Measurements from ENCODE around the gene MOK.

Gene MOK

GRCh38 chr14:102223682-102224081, 81.3 kb downstream of the MOK start:
- ATAC-seq (replicated peaks) (no peak), DNase-seq (no peak)
- H3K4me3 Mint-ChIP-seq, result no peak overlapping the region
- peaks cover 28 to 35% of the 10 kb centered on the region in 2 donors for H3K36me3 Mint-ChIP-seq
- H3K27ac Mint-ChIP-seq, result no peak overlapping the region
- H3K4me1 Mint-ChIP-seq, result peaks cover 9 to 18% of the 10 kb centered on the region in 2 donors
- H3K27me3 Mint-ChIP-seq, result no peaks in the 10 kb centered on the region
- no peaks in the 10 kb centered on the region for H3K9me3 Mint-ChIP-seq

GRCh38 chr14:102222751-102223150, 82.2 kb downstream of the MOK start:
- no peak overlapping the region for H3K4me3 Mint-ChIP-seq
- no peaks in the 10 kb centered on the region for H3K9me3 Mint-ChIP-seq
- H3K36me3 Mint-ChIP-seq, result peaks cover 28 to 41% of the 10 kb centered on the region in 2 donors
- H3K27ac Mint-ChIP-seq, result no peak overlapping the region
- ATAC-seq (replicated peaks), result no peak
- no peaks in the 10 kb centered on the region for H3K27me3 Mint-ChIP-seq
- peaks cover 12 to 23% of the 10 kb centered on the region in 2 donors for H3K4me1 Mint-ChIP-seq
- DNase-seq, result no peak

GRCh38 chr14:102222009-102222575, 82.9 kb downstream of the MOK start:
- H3K4me1 Mint-ChIP-seq, result peaks cover 15 to 29% of the 10 kb centered on the region in 2 donors
- H3K36me3 Mint-ChIP-seq, result peaks cover 29 to 46% of the 10 kb centered on the region in 2 donors
- no peaks in the 10 kb centered on the region for H3K27me3 Mint-ChIP-seq
- no peak for DNase-seq
- no peak overlapping the region for H3K4me3 Mint-ChIP-seq
- H3K9me3 Mint-ChIP-seq, result no peaks in the 10 kb centered on the region
- no peak overlapping the region for H3K27ac Mint-ChIP-seq
- ATAC-seq (replicated peaks), result no peak

GRCh38 chr14:102221026-102221425, 83.9 kb downstream of the MOK start:
- ATAC-seq (replicated peaks) (no peak), DNase-seq (no peak)
- Mint-ChIP-seq H3K36me3 (peaks cover 29 to 46% of the 10 kb centered on the region in 2 donors), H3K4me1 (peaks cover 15 to 31% of the 10 kb centered on the region in 2 donors), H3K27me3 (no peaks in the 10 kb centered on the region), H3K9me3 (no peaks in the 10 kb centered on the region), H3K27ac (no peak overlapping the region), H3K4me3 (no peak overlapping the region)

GRCh38 chr14:102220031-102220430, 84.9 kb downstream of the MOK start:
- Mint-ChIP-seq H3K27ac (no peak overlapping the region), H3K4me3 (no peak overlapping the region), H3K27me3 (no peaks in the 10 kb centered on the region), H3K9me3 (no peaks in the 10 kb centered on the region), H3K4me1 (peaks cover 21 to 34% of the 10 kb centered on the region in 2 donors), H3K36me3 (peaks cover 23 to 44% of the 10 kb centered on the region in 2 donors)
- DNase-seq, result peak; percentile 74
- ATAC-seq (replicated peaks), result peak; percentile 99 to 100

GRCh38 chr14:102219316-102219715, 85.6 kb downstream of the MOK start:
- Mint-ChIP-seq H3K9me3 (no peaks in the 10 kb centered on the region), H3K36me3 (peaks cover 19 to 39% of the 10 kb centered on the region in 2 donors), H3K27me3 (no peaks in the 10 kb centered on the region), H3K4me1 (peaks cover 21 to 34% of the 10 kb centered on the region in 2 donors), H3K27ac (peak overlapping the region; percentile 42), H3K4me3 (no peak overlapping the region)
- DNase-seq, result no peak
- no peak for ATAC-seq (replicated peaks)

GRCh38 chr14:102218688-102219087, 86.3 kb downstream of the MOK start:
- peaks cover 21 to 34% of the 10 kb centered on the region in 2 donors for H3K4me1 Mint-ChIP-seq
- H3K36me3 Mint-ChIP-seq, result peaks cover 20 to 39% of the 10 kb centered on the region in 2 donors
- no peaks in the 10 kb centered on the region for H3K27me3 Mint-ChIP-seq
- H3K4me3 Mint-ChIP-seq, result no peak overlapping the region
- no peaks in the 10 kb centered on the region for H3K9me3 Mint-ChIP-seq
- DNase-seq (no peak), ATAC-seq (replicated peaks) (no peak)
- peak overlapping the region; percentile 42 for H3K27ac Mint-ChIP-seq

- no peak for ATAC-seq (replicated peaks)
- Mint-ChIP-seq H3K27ac (no peak overlapping the region), H3K4me1 (peaks cover 21 to 34% of the 10 kb centered on the region in 2 donors), H3K27me3 (no peaks in the 10 kb centered on the region), H3K36me3 (peaks cover 19 to 38% of the 10 kb centered on the region in 2 donors), H3K9me3 (no peaks in the 10 kb centered on the region), H3K4me3 (no peak overlapping the region)
- no peak for DNase-seq
Observed at GRCh38 chr14:102217987-102218421, 87.0 kb downstream of the MOK start.

- Mint-ChIP-seq H3K27ac (peak overlapping the region; percentile 39), H3K4me3 (no peak overlapping the region), H3K27me3 (no peaks in the 10 kb centered on the region), H3K4me1 (peaks cover 21 to 34% of the 10 kb centered on the region in 2 donors), H3K36me3 (peaks cover 18 to 35% of the 10 kb centered on the region in 2 donors), H3K9me3 (no peaks in the 10 kb centered on the region)
- ATAC-seq (replicated peaks), result no peak
- DNase-seq, result no peak
Observed at GRCh38 chr14:102217399-102217798, 87.6 kb downstream of the MOK start.

- peak overlapping the region; percentile 71 for H3K27ac Mint-ChIP-seq
- no peaks in the 10 kb centered on the region for H3K27me3 Mint-ChIP-seq
- peaks cover 11 to 28% of the 10 kb centered on the region in 2 donors for H3K36me3 Mint-ChIP-seq
- ATAC-seq (replicated peaks) (no peak), DNase-seq (no peak)
- H3K9me3 Mint-ChIP-seq, result no peaks in the 10 kb centered on the region
- peak overlapping the region in 1 of 2 donors; percentile 29 for H3K4me3 Mint-ChIP-seq
- peaks cover 21 to 29% of the 10 kb centered on the region in 2 donors for H3K4me1 Mint-ChIP-seq
Observed at GRCh38 chr14:102215576-102216250, 89.3 kb downstream of the MOK start.

GRCh38 chr14:102215071-102215470, 89.9 kb downstream of the MOK start:
- Mint-ChIP-seq H3K4me1 (peaks cover 20 to 27% of the 10 kb centered on the region in 2 donors), H3K9me3 (no peaks in the 10 kb centered on the region), H3K4me3 (no peak overlapping the region), H3K27me3 (no peaks in the 10 kb centered on the region), H3K36me3 (peaks cover 10 to 28% of the 10 kb centered on the region in 2 donors), H3K27ac (no peak overlapping the region)
- ATAC-seq (replicated peaks) (no peak), DNase-seq (no peak)

GRCh38 chr14:102213984-102214658, 90.8 kb downstream of the MOK start:
- Mint-ChIP-seq H3K27me3 (no peaks in the 10 kb centered on the region), H3K4me1 (peaks cover 14 to 17% of the 10 kb centered on the region in 2 donors), H3K36me3 (peaks cover 13 to 34% of the 10 kb centered on the region in 2 donors), H3K27ac (no peak overlapping the region), H3K4me3 (no peak overlapping the region), H3K9me3 (no peaks in the 10 kb centered on the region)
- ATAC-seq (replicated peaks) (no peak), DNase-seq (no peak)

GRCh38 chr14:102213470-102213869, 91.5 kb downstream of the MOK start:
- no peaks in the 10 kb centered on the region for H3K27me3 Mint-ChIP-seq
- no peaks in the 10 kb centered on the region for H3K9me3 Mint-ChIP-seq
- H3K4me3 Mint-ChIP-seq, result no peak overlapping the region
- no peak overlapping the region for H3K27ac Mint-ChIP-seq
- peaks cover 20 to 38% of the 10 kb centered on the region in 2 donors for H3K36me3 Mint-ChIP-seq
- ATAC-seq (replicated peaks), result no peak
- peaks cover 13 to 16% of the 10 kb centered on the region in 2 donors for H3K4me1 Mint-ChIP-seq
- DNase-seq, result no peak

- DNase-seq (no peak), ATAC-seq (replicated peaks) (no peak)
- Mint-ChIP-seq H3K4me1 (peaks cover 10 to 12% of the 10 kb centered on the region in 2 donors), H3K27me3 (no peaks in the 10 kb centered on the region), H3K36me3 (peaks cover 21 to 36% of the 10 kb centered on the region in 2 donors), H3K27ac (no peak overlapping the region), H3K9me3 (no peaks in the 10 kb centered on the region), H3K4me3 (no peak overlapping the region)
Observed at GRCh38 chr14:102212845-102213244, 92.1 kb downstream of the MOK start.

All from stimulated activated naive B cell treated with anti-CD40 and anti-IgM and Interleukin-4, amounts not matched to agents 10 μg/mL and 1 μg/mL and 100 μg/mL, for 72 hours (primary cell).